ENCODE measurements around the gene ANKS1B.

DNA sequence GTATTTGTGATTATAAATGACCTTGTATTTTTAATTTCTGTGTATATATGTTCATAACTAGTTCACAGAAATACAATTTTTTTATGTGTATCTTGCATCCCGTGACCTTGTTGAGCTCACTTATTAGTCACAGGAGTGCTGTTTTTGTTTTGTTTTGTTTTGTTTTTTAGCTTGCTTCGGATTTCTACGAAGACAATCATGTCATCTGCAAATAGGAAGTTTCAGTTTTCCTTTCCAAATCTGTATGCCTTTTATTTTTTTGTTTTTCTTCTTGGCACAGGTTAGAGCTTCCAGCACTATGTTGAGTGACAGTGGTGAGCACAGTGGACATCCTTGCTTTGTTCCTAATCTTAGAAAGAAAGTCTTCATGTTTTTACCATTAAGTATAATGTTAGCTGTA, 566.4 kb downstream of the ANKS1B start:
- TF ChIP-seq POLR2AphosphoS5 (IDR thresholded peaks at IDR 0.05), result no peak
- TF ChIP-seq, protein P1, sequence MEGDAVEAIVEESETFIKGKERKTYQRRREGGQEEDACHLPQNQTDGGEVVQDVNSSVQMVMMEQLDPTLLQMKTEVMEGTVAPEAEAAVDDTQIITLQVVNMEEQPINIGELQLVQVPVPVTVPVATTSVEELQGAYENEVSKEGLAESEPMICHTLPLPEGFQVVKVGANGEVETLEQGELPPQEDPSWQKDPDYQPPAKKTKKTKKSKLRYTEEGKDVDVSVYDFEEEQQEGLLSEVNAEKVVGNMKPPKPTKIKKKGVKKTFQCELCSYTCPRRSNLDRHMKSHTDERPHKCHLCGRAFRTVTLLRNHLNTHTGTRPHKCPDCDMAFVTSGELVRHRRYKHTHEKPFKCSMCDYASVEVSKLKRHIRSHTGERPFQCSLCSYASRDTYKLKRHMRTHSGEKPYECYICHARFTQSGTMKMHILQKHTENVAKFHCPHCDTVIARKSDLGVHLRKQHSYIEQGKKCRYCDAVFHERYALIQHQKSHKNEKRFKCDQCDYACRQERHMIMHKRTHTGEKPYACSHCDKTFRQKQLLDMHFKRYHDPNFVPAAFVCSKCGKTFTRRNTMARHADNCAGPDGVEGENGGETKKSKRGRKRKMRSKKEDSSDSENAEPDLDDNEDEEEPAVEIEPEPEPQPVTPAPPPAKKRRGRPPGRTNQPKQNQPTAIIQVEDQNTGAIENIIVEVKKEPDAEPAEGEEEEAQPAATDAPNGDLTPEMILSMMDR (IDR thresholded peaks at IDR 0.05), result no peak
